Testis (tissue), 3 donors: ENCODE measurements around the gene GDAP1L1. TPM values are rescaled to one million over a fixed set of nuclear protein-coding genes. Genes with fewer than 3 reads are reported as not detected.
A peak's percentile ranks its signal among the peaks of the same experiment; 100 is the strongest.
"Not testable (repeated sequence)": the region's sequence is repeated elsewhere in the genome, so short reads cannot be mapped to it uniquely, and the experiment has no call there.

Experiments used
- DNase-seq: peaks from one replicate; pipeline ENCODE4 v3.0.0-alpha.2; 2019
- H3K27ac ChIP-seq, 2 donors: fragments of 200-600 bp; sonication (generic); one replicate each; pipeline ENCODE4 v1.5.1; 2019
- H3K27me3 ChIP-seq: fragments of 200-600 bp; sonication (generic); one replicate; pipeline ENCODE4 v1.5.1; 2019
- H3K36me3 ChIP-seq: fragments of 200-600 bp; sonication (generic); one replicate; pipeline ENCODE4 v1.5.1; 2017; ENCODE audit warnings: low read depth; ENCODE audit errors: missing control alignments
- H3K4me1 ChIP-seq: fragments of 200-600 bp; sonication (generic); one replicate; pipeline ENCODE4 v1.5.1; 2019
- H3K4me3 ChIP-seq, 2 donors: fragments of 200-600 bp; sonication (generic); one replicate each; pipeline ENCODE4 v1.5.1; 2017 to 2019
- H3K9me3 ChIP-seq: fragments of 200-600 bp; sonication (generic); one replicate; pipeline ENCODE4 v1.5.1; 2017
- CTCF ChIP-seq, 3 experiments: fragments of 450-650 bp in 2 of 3; fragments of 200-600 bp in 1 of 3; sonication (generic) in 1 of 3; IDR thresholded peaks; one replicate each; pipeline ENCODE4 v1.5.1; 2016 to 2019; ENCODE audit warnings: antibody characterized with exemption in 3 of 3, mild to moderate bottlenecking in 2 of 3, moderate library complexity in 1 of 3
- POLR2A ChIP-seq: fragments of 450-650 bp; IDR thresholded peaks from one replicate; pipeline ENCODE4 v1.6.1; 2017; ENCODE audit warnings: antibody characterized with exemption, mild to moderate bottlenecking, moderate library complexity
- WGBS, 2 donors: methylation state at CpG; one replicate each; pipeline ENCODE4 v1.1.5; 2018; 5-methylcytosine and 5-hydroxymethylcytosine counted together
- intact Hi-C: fragments of 100-400 bp; cut with DNase I; formaldehyde crosslinking; loops from one replicate; pipeline ENCODE4 v1.15.1; 2023; ENCODE audit warnings: low total_unique reads
- polyA plus RNA-seq: library from polyadenylated mRNA; stranded (reverse); fragments of 350-450 nt; fragmentation: Illumina TruSeq; extraction: RNeasy Lipid Tissue Mini Kit (QIAGEN cat#74804); gene quantifications from one replicate; pipeline ENCODE4 v1.2.3, GENCODE V29; 2014; ENCODE audit warnings: low read depth, low replicate concordance; ENCODE audit not compliant: insufficient read depth
- total RNA-seq, 2 donors: library from RNA; depleted of rRNA; stranded (reverse); fragments of >200 nt; gene quantifications; one replicate each; pipeline ENCODE4 v1.2.3, GENCODE V29; 2016

Gene GDAP1L1
- total and polyA plus RNA-seq, 3 donors from 2014 or later, result 1.3 to 2.7 (median 1.7) TPM

- intact Hi-C loops, result no loop called here
- 25 to 28% methylated on average over 1 of the region's 1 CpG for WGBS, 2 donors
- TF ChIP-seq POLR2A, result no peak
- no peak for TF ChIP-seq CTCF (IDR thresholded peaks at IDR 0.05)
Observed at GRCh38 chr20:44324343-44324742, 77.2 kb downstream of the GDAP1L1 start.

GRCh38 chr20:44326391-44327159 lies 79.5 kb downstream of the GDAP1L1 start:
- no peaks in the 10 kb centered on the region for H3K9me3 ChIP-seq
- H3K27me3 ChIP-seq, result no peaks in the 10 kb centered on the region
- H3K27ac ChIP-seq, result no peak overlapping the region
- no peak for TF ChIP-seq CTCF (IDR thresholded peaks at IDR 0.05)
- no peak for TF ChIP-seq POLR2A
- 22 to 27% methylated on average over 15 to 20 of the region's 50 CpGs for WGBS, 2 donors
- DNase-seq, result no peak
- H3K4me3 ChIP-seq, result peak overlapping the region; percentile 31 to 60
- peaks cover 4% of the 10 kb centered on the region for H3K4me1 ChIP-seq
- no peaks in the 10 kb centered on the region for H3K36me3 ChIP-seq
- intact Hi-C loops, result no loop called here

More at GRCh38 chr20:44324343-44324742, 77.2 kb downstream of the GDAP1L1 start:
- Histone ChIP-seq H3K27me3 (no peaks in the 10 kb centered on the region), H3K27ac (no peak overlapping the region), H3K36me3 (no peaks in the 10 kb centered on the region), H3K9me3 (no peaks in the 10 kb centered on the region), H3K4me3 (no peak overlapping the region), H3K4me1 (peaks cover 4% of the 10 kb centered on the region)
- no peak for DNase-seq

- H3K36me3 ChIP-seq, DNase-seq, H3K27ac ChIP-seq, H3K4me1 ChIP-seq, H3K9me3 ChIP-seq, H3K4me3 ChIP-seq, H3K27me3 ChIP-seq, intact Hi-C loops: not testable (repeated sequence)
- WGBS, 2 donors, result 74 to 78% methylated on average over 7 of the region's 7 CpGs
Observed at GRCh38 chr20:44327748-44328147, 80.6 kb downstream of the GDAP1L1 start.

- intact Hi-C loops, result no loop called here
- Histone ChIP-seq H3K36me3 (no peaks in the 10 kb centered on the region), H3K27me3 (no peaks in the 10 kb centered on the region), H3K4me3 (no peak overlapping the region), H3K9me3 (no peaks in the 10 kb centered on the region), H3K27ac (no peak overlapping the region), H3K4me1 (peaks cover 4% of the 10 kb centered on the region)
- WGBS, 2 donors, result 90 to 94% methylated on average over 4 of the region's 4 CpGs
- no peak for TF ChIP-seq CTCF (IDR thresholded peaks at IDR 0.05)
- TF ChIP-seq POLR2A, result no peak
- DNase-seq, result no peak
Observed at GRCh38 chr20:44328428-44328827, 81.3 kb downstream of the GDAP1L1 start.

Other genes with a start within 250 kb of the GDAP1L1 start
- gene JPH2, start 60.1 kb upstream of the GDAP1L1 start, total RNA-seq, result 1 to 10 TPM; 1.9 to 3.2 TPM
- gene JPH2, start 60.1 kb upstream of the GDAP1L1 start, polyA plus RNA-seq, result 3.7 TPM
- 10 to 100 TPM; 79.0 to 80.4 TPM for gene OSER1, start 36.5 kb upstream of the GDAP1L1 start, total RNA-seq
- gene OSER1, start 36.5 kb upstream of the GDAP1L1 start, polyA plus RNA-seq, result 195 TPM
- 10 to 100 TPM; 21.5 to 22.9 TPM for gene FITM2, start 63.9 kb downstream of the GDAP1L1 start, total RNA-seq
- 11.0 TPM for gene FITM2, start 63.9 kb downstream of the GDAP1L1 start, polyA plus RNA-seq
- gene R3HDML, start 89.7 kb downstream of the GDAP1L1 start, total RNA-seq, result under 1 TPM in 1 of 2 donors, not detected in 1; 0.62 TPM
- gene R3HDML, start 89.7 kb downstream of the GDAP1L1 start, polyA plus RNA-seq, result 0.38 TPM
- 1 to 10 TPM; 1.2 to 1.4 TPM for gene HNF4A, start 108.4 kb downstream of the GDAP1L1 start, total RNA-seq
- gene HNF4A, start 108.4 kb downstream of the GDAP1L1 start, polyA plus RNA-seq, result 2.5 TPM
- 10 to 100 TPM; 12.0 to 13.1 TPM for gene TTPAL, start 228.6 kb downstream of the GDAP1L1 start, total RNA-seq
- gene TTPAL, start 228.6 kb downstream of the GDAP1L1 start, polyA plus RNA-seq, result 9.8 TPM